Fibroblast of villous mesenchyme (primary cell): ENCODE data around the gene C19orf25. TPM values are rescaled to one million over a fixed set of nuclear protein-coding genes. Genes with fewer than 3 reads are reported as not detected.

Experiments
- DNase-seq: peaks from one replicate; pipeline ENCODE4 v3.0.0-alpha.2; 2010; ENCODE audit warnings: low read depth
- H3K4me3 ChIP-seq: 2 replicates; pipeline ENCODE4 v1.5.1; 2011; ENCODE audit warnings: low read depth, mild to moderate bottlenecking, low read length
- total RNA-seq: library from RNA; depleted of rRNA; stranded (reverse); fragments of >200 nt; gene quantifications from 2 replicates; pipeline ENCODE4 v1.2.3, GENCODE V29; 2012
- TF ChIP-seq, protein P1 (sequence below): IDR thresholded peaks from 2 replicates; pipeline ENCODE4 v1.5.1; 2012; ENCODE audit warnings: low read depth, mild to moderate bottlenecking, low read length; ENCODE audit not compliant: insufficient read depth

C19orf25 gene
- 29.6 and 32.8 TPM in 2 replicates for total RNA-seq

DNA sequence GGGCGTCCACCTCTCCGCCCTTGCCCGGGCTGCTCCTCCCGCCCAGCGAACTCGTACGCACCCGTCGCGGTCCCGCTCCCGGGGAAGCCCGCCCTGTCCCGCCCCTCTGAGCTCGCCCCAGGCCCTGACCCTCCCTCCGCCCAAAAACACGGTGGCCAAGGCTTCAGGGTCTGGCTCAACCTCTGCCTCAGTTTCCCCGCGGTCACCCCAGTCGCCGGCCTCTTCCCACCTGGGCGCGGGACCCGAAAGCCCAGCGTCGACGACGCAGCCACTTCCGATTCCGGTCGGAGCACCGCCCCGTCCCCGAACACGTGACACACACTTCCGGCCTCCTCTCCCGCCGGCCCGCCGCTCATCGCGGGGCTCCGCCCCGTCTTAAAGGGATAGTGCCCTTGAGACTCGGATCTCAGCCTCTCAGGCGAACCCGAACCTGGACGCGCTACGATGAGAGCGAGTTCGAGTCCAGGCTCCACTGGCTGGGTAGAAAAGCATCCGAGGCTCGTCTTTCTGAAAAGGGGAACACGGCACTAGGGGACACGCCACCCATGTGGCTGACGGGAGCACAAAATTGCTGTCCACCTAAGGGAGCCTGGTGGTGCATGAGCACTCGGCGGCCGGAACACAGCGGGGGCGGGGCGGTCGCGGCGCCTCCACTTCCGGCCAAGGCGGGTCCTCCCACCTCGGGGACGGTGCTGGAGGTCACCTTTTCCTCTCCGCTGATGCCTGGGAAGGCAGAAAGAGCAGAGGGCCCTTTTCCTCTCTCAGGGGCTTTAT is at the start of gene C19orf25:
C19orf25 (minus strand) TSS at position 282 of the 774 bp plus-strand sequence. CDS start 312 bp downstream, outside the sequence.
- H3K4me3 ChIP-seq = peak within 1 kb of the TSS; percentile 86
- DNase-seq = peak; percentile 94
- TF ChIP-seq, protein P1, sequence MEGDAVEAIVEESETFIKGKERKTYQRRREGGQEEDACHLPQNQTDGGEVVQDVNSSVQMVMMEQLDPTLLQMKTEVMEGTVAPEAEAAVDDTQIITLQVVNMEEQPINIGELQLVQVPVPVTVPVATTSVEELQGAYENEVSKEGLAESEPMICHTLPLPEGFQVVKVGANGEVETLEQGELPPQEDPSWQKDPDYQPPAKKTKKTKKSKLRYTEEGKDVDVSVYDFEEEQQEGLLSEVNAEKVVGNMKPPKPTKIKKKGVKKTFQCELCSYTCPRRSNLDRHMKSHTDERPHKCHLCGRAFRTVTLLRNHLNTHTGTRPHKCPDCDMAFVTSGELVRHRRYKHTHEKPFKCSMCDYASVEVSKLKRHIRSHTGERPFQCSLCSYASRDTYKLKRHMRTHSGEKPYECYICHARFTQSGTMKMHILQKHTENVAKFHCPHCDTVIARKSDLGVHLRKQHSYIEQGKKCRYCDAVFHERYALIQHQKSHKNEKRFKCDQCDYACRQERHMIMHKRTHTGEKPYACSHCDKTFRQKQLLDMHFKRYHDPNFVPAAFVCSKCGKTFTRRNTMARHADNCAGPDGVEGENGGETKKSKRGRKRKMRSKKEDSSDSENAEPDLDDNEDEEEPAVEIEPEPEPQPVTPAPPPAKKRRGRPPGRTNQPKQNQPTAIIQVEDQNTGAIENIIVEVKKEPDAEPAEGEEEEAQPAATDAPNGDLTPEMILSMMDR = no peak

GRCh38 chr19:1527650-1528309 is 48.8 kb upstream of the C19orf25 start:
- TF ChIP-seq, protein P1 = no peak
- no peak overlapping the region for H3K4me3 ChIP-seq
- no peak for DNase-seq

GRCh38 chr19:1526979-1527649 is 48.1 kb upstream of the C19orf25 start:
- TF ChIP-seq, protein P1 = no peak
- no peak overlapping the region for H3K4me3 ChIP-seq
- DNase-seq = no peak

DNA sequence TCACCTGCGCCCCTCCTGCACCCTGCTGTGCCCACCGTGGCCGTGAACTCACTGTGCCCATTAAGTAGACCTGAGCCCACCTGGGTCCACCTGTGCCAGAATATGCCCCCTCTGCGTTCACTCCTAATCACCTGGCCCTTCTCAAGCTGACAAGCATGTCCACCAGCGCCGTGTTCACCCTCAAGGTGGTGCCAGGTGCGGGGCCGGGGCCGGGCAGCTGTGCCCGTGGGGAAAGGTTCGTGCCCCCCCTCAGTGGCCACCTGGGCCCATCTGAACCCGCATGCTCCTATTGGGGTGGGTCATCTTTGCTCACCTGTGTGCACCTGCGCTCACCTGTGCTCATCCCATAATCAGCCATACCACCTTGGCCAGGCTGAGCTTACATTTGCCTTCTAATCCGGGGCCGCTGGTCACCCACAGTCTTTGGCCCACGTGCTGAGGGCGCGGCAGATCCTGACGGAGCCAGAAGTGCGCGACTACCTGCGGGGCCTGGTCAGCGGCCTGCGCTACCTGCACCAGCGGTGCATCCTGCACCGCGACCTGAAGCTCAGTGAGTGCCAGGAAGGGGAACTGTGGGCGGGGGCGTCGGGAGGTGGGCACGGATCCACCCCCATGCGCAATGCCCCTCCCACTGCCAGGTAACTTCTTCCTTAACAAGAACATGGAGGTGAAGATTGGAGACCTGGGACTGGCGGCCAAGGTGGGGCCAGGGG is 47.2 kb upstream of the C19orf25 start:
- H3K4me3 ChIP-seq = no peak overlapping the region
- DNase-seq = no peak
- TF ChIP-seq, protein P1 = no peak

DNA sequence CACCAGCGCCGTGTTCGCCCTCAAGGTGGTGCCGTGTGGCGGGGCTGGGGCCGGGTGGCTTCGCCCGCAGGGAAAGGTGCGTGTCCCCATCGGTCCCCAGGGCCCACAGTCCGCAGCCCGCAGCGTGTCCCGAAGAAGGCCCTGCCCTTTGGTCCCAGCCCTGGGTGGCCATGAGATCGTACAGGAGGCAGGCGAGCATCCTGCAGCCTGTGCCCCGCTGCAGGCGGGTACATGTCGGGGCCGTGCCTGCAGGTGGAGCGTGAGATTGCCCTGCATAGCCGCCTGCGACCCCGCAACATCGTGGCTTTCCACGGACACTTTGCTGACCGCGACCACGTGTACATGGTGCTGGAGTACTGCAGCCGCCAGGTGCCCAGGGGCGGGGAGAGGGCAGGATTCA is 46.3 kb upstream of the C19orf25 start:
- TF ChIP-seq, protein P1 = no peak
- H3K4me3 ChIP-seq = no peak overlapping the region
- DNase-seq = no peak

DNA sequence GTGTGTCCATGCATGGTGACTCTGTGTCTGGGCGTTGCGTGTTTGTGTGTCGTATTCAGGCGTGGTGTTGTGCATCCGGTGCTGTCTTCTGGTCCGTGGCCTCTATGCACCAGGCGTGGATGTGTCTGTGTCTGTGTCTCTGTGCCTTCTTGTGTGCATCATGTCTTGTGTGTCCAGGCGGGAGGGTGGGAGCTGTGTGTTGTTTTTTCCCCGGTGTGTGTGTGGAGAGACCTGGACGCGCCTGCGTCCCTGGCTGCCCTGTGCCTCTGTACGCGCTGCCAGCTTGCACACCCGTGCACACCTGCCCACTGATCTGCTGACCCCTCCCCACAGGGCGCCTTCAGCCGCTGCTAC is 45.9 kb upstream of the C19orf25 start:
- TF ChIP-seq, protein P1 = no peak
- no peak overlapping the region for H3K4me3 ChIP-seq

More for the DNA sequence above, 45.9 kb upstream of the C19orf25 start:
- no peak for DNase-seq
